Liver (tissue), 9 donors: Measurements from ENCODE around the gene ZC3H8. TPM values are rescaled to one million over a fixed set of nuclear protein-coding genes. Genes with fewer than 3 reads are reported as not detected.

Experiments used
- DNase-seq: peaks from one replicate; pipeline ENCODE4 v3.0.0-alpha.2; 2017; ENCODE audit warnings: low spot score
- H3K27ac ChIP-seq, 2 donors: one replicate each; pipeline ENCODE4 v1.7.0; 2013; ENCODE audit warnings: inconsistent platforms in 2 of 2, low read length in 2 of 2, control low read depth in 1 of 2, low read depth in 1 of 2, mild to moderate bottlenecking in 1 of 2
- H3K27me3 ChIP-seq, 4 donors: one replicate each; pipeline versions ENCODE4 v1.6.1 to v1.7.0; 2013; ENCODE audit warnings: low read length in 3 of 4, inconsistent platforms in 1 of 4, mild to moderate bottlenecking in 1 of 4, moderate library complexity in 1 of 4; ENCODE audit not compliant: control insufficient read depth in 4 of 4, insufficient read depth in 4 of 4
- H3K36me3 ChIP-seq, 4 donors: one replicate each; pipeline versions ENCODE4 v1.6.1 to v1.7.0; 2013; ENCODE audit warnings: low read length in 3 of 4, mild to moderate bottlenecking in 3 of 4, low read depth in 1 of 4, moderate library complexity in 1 of 4; ENCODE audit not compliant: control insufficient read depth in 4 of 4, insufficient read depth in 3 of 4
- H3K4me1 ChIP-seq, 4 donors: one replicate each; pipeline versions ENCODE4 v1.6.1 to v1.7.0; 2013; ENCODE audit warnings: low read length in 3 of 4, mild to moderate bottlenecking in 3 of 4, moderate library complexity in 1 of 4; ENCODE audit not compliant: control insufficient read depth in 4 of 4, insufficient read depth in 4 of 4
- H3K4me3 ChIP-seq, 3 donors: one replicate each; pipeline versions ENCODE4 v1.6.1 to v1.7.0; 2013; ENCODE audit warnings: low read length in 3 of 3, control low read depth in 1 of 3, low read depth in 1 of 3, mild to moderate bottlenecking in 1 of 3
- H3K9ac ChIP-seq, 2 donors: one replicate each; pipeline ENCODE4 v1.7.0; 2013; ENCODE audit warnings: low read length in 2 of 2, mild to moderate bottlenecking in 2 of 2, moderate library complexity in 2 of 2, control low read depth in 1 of 2, low read depth in 1 of 2
- H3K9me3 ChIP-seq, 4 donors: one replicate each; pipeline versions ENCODE4 v1.6.1 to v1.7.0; 2013; ENCODE audit warnings: low read length in 3 of 4; ENCODE audit not compliant: control insufficient read depth in 4 of 4
- ATF3 ChIP-seq: IDR thresholded peaks from 2 replicates; pipeline ENCODE4 v1.6.1; 2016; ENCODE audit warnings: antibody characterized with exemption
- CTCF ChIP-seq: fragments of 150-350 bp; IDR thresholded peaks from 2 replicates; pipeline ENCODE4 v1.5.1; 2017; ENCODE audit warnings: improper control_type of control experiment, low read depth, low read length; ENCODE audit not compliant: missing input control
- EGR1 ChIP-seq, 2 donors: IDR thresholded peaks; 2 replicates each; pipeline ENCODE4 v1.6.1; 2016 to 2018; ENCODE audit warnings: antibody characterized with exemption in 2 of 2, low read depth in 2 of 2
- FOXA1 ChIP-seq: IDR thresholded peaks from 2 replicates; pipeline ENCODE4 v1.6.1; 2016; ENCODE audit warnings: antibody characterized with exemption
- FOXA2 ChIP-seq: IDR thresholded peaks from 2 replicates; pipeline ENCODE4 v1.6.1; 2016; ENCODE audit warnings: antibody characterized with exemption
- GABPA ChIP-seq, 2 donors: IDR thresholded peaks in 1 of 2; conservative IDR thresholded peaks in 1 of 2; 2 replicates each; pipeline ENCODE4 v1.6.1; 2016; ENCODE audit warnings: antibody characterized with exemption in 2 of 2, mild to moderate bottlenecking in 1 of 2, moderate library complexity in 1 of 2
- HNF4A ChIP-seq, 2 donors: conservative IDR thresholded peaks; 2 replicates each; pipeline ENCODE4 v1.6.1; 2016; ENCODE audit warnings: antibody characterized with exemption in 2 of 2, mild to moderate bottlenecking in 2 of 2
- HNF4G ChIP-seq: IDR thresholded peaks from 2 replicates; pipeline ENCODE4 v1.6.1; 2016; ENCODE audit warnings: antibody characterized with exemption
- JUND ChIP-seq, 2 donors: IDR thresholded peaks; 2 replicates each; pipeline ENCODE4 v1.6.1; 2016; ENCODE audit warnings: antibody characterized with exemption in 2 of 2
- MAX ChIP-seq: IDR thresholded peaks from 2 replicates; pipeline ENCODE4 v1.6.1; 2016; ENCODE audit warnings: antibody characterized with exemption
- NR2F2 ChIP-seq: IDR thresholded peaks from 2 replicates; pipeline ENCODE4 v1.6.1; 2016; ENCODE audit warnings: antibody characterized with exemption
- RAD21 ChIP-seq, 2 donors: IDR thresholded peaks; 2 replicates each; pipeline ENCODE4 v1.6.1; 2016; ENCODE audit warnings: antibody characterized with exemption in 2 of 2, mild to moderate bottlenecking in 2 of 2
- REST ChIP-seq: IDR thresholded peaks from 2 replicates; pipeline ENCODE4 v1.6.1; 2016; ENCODE audit warnings: antibody characterized with exemption, mild to moderate bottlenecking
- RXRA ChIP-seq, 2 donors: IDR thresholded peaks; 2 replicates each; pipeline ENCODE4 v1.6.1; 2017 to 2018; ENCODE audit warnings: antibody characterized with exemption in 2 of 2, mild to moderate bottlenecking in 1 of 2
- SP1 ChIP-seq: IDR thresholded peaks from 2 replicates; pipeline ENCODE4 v1.6.1; 2018; ENCODE audit warnings: antibody characterized with exemption, mild to moderate bottlenecking
- TAF1 ChIP-seq: conservative IDR thresholded peaks from 2 replicates; pipeline ENCODE4 v1.6.1; 2016; ENCODE audit warnings: antibody characterized with exemption, mild to moderate bottlenecking
- YY1 ChIP-seq: IDR thresholded peaks from 2 replicates; pipeline ENCODE4 v1.6.1; 2016; ENCODE audit warnings: antibody characterized with exemption, mild to moderate bottlenecking
- ZBTB33 ChIP-seq: IDR thresholded peaks from 2 replicates; pipeline ENCODE4 v1.6.1; 2016; ENCODE audit warnings: antibody characterized with exemption
- WGBS: extraction: QIAGEN DNeasy Blood & Tissue Kit; methylation state at CpG from one replicate; pipeline ENCODE4 v1.1.7; 2013; 5-methylcytosine and 5-hydroxymethylcytosine counted together
- polyA plus RNA-seq, 2 donors: library from polyadenylated mRNA; stranded (reverse) in 1 of 2; unstranded in 1 of 2; fragments of 200-250 nt in 1 of 2; fragments of >200 nt in 1 of 2; fragmentation: Nextera tagmentation in 1 of 2; extraction: Ambion mirVana in 1 of 2; gene quantifications; one replicate each; pipeline versions ENCODE4 v1.2.1 to v1.2.3, GENCODE V29; 2013 to 2015
- total RNA-seq, 2 donors: library from RNA; depleted of rRNA; stranded (reverse); fragments of >200 nt; gene quantifications; one replicate each; pipeline ENCODE4 v1.2.3, GENCODE V29; 2014
- donor health status: healthy.
- donor health status: healthy.
- donor health status: healthy.
- donor health status: healthy.
- donor health status: healthy.

ZC3H8 gene
- total and polyA plus RNA-seq, 4 donors: 2.4 to 8.9 (median 6.5) TPM

- 97% methylated on average over 31 of the region's 31 CpGs for WGBS
- no peak for DNase-seq
Observed at GRCh38 chr2:112187046-112187715, 67.7 kb downstream of the ZC3H8 start.

More at GRCh38 chr2:112187046-112187715, 67.7 kb downstream of the ZC3H8 start:
- Histone ChIP-seq H3K27me3 (no peaks in the 10 kb centered on the region), H3K4me3 (no peak overlapping the region), H3K27ac (no peak overlapping the region), H3K9ac (no peak overlapping the region), H3K36me3 (no peaks in the 10 kb centered on the region), H3K4me1 (no peaks in the 10 kb centered on the region), H3K9me3 (no peaks in the 10 kb centered on the region)
- TF ChIP-seq EGR1 (IDR thresholded peaks at IDR 0.05; ENCODE audit: low read depth in 2 of 2) (no peak), REST (no peak), FOXA2 (no peak), FOXA1 (no peak), ZBTB33 (no peak), HNF4A (conservative IDR thresholded peaks at IDR 0.05) (no peak), ATF3 (no peak), RAD21 (IDR thresholded peaks at IDR 0.05) (no peak), MAX (no peak), TAF1 (no peak), YY1 (no peak), GABPA (IDR thresholded peaks at IDR 0.05 in 1 of 2, conservative IDR thresholded peaks at IDR 0.05 in 1 of 2) (no peak), JUND (IDR thresholded peaks at IDR 0.05) (no peak), NR2F2 (no peak), SP1 (no peak), HNF4G (no peak), RXRA (IDR thresholded peaks at IDR 0.05) (no peak), CTCF (no peak)
